ENCODE results near the gene DAB2. TPM values are rescaled to one million over a fixed set of nuclear protein-coding genes. Genes with fewer than 3 reads are reported as not detected.

DAB2 gene
- 72.7 and 100 TPM in 2 replicates for total RNA-seq

DNA sequence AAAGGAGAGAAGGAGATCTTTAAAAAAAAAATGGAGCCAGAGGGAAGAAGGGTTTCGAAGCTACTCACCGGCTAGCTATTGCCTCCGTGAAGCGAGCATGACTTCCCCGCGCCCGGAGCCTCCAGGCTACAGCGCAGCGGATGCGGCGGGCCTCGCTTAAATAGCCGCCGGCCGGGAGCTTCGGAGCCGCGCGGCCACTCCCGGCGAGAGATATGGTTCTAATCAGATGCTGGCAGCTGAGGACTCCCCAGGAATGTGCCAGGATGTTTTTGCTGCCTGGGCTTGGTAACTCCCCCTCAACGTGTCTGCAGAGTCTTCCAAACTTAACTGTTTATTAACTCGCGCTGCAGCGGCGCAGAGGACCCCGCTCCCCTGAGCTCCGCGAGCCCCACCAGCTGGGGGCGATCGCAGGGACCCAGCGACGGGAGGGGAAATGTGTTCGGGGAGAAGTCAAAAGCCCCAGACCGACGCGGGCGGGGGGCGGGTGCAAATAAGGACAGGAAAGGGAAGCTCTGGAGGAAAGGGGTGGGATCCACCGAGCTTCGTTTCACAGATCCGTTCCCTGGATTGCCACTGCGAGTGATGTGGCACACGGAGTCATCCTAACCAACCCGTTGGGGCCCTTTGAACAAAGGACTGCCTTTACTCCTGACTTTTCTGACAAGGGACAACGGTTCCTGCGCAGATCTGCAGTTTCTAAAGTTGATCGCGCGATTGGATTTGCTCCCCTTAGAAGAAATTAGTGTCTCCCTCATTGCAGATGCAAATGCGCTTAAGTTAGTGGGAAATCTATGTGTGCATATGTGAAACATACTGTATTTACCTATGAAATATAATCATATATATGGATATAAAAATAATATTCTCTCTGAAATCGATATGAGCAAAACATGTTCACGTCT, at the start of gene DAB2:
Gene DAB2 (minus strand): TSS at position 245 of the 902 bp plus-strand sequence. CDS start 30,660 bp downstream, outside the sequence.
- peak; percentile 95 for DNase-seq (ENCODE audit: low read depth, low spot score)

DNA sequence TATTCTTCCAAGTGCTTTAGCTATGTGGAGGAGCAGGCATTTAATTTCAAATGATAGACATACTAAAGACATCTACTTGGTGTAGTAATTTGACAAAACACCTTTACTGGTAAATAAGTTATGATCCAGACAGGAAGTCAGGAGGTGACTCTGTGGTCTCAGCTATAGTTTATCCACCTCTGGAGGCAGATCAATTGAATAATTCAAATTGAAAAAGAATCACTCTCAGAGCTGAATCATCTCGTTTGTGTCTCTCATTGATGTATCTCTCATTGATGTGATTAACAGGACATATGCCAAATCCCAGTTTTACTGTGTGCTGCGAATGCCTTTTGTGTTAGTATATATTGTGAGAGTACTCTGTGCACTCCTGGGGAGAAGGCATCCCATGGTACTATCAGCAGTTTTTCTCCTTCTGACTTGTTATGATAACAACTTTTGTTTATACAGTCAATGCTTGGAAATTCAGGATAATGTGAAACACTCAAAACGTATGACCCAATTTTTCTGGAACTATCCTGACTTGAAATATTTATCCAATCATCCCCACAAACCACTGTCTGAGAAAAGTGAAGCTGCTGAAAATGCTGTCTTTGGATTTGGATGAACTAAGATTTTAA, 48.5 kb upstream of the DAB2 start:
- no peak for DNase-seq (ENCODE audit: low read depth, low spot score)

DNA sequence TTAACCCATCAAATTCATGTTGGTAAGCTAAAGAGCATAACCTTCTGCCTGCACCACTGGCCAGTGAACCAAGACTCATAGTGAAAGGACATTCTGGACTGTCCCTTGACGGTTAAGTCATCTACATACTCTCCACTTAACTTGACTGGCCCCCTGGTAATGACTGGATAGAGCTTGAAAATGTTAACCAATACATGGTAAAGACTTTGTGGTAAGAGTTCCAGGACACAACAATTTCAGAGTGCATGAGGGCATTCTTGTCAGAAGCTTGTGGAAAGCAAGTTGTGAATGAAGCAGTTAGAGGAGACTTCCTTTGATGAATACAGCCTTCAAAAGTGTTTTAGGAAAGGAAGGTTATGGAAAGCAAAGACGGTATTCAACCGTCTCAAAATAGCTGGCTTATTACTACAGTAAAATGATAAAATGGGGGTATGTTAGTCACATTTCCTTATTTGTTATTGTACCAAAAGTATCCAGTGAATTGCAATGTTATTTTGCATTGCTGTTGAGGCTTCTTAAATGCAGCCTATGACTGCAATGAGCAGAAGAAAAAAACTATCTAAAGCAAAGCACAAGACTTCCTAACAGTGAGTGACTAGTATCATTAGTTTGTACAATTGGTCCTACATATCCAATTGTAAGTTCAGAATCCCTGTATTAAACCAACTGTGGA, 47.2 kb upstream of the DAB2 start:
- DNase-seq (ENCODE audit: low read depth, low spot score): no peak

DNA sequence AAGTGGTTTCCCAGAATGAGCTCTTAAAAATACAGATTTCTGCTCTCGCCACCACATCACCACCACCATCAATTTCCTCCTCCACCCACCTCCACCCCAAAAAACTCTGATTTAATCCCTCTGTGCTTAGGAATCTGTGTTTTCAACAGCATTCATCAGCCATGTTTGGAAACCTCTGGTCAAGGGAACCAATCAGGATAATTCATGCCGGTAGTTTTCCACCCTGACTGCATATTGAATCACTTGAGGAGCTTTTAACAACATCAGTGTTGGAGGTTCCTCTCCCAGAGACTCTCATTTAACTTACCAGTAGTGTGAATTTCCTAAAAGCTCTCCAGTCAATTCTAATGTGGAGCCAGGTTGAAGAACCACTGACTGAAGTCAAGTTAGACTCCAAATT, 46.0 kb upstream of the DAB2 start:
- DNase-seq (ENCODE audit: low read depth, low spot score): no peak

DNA sequence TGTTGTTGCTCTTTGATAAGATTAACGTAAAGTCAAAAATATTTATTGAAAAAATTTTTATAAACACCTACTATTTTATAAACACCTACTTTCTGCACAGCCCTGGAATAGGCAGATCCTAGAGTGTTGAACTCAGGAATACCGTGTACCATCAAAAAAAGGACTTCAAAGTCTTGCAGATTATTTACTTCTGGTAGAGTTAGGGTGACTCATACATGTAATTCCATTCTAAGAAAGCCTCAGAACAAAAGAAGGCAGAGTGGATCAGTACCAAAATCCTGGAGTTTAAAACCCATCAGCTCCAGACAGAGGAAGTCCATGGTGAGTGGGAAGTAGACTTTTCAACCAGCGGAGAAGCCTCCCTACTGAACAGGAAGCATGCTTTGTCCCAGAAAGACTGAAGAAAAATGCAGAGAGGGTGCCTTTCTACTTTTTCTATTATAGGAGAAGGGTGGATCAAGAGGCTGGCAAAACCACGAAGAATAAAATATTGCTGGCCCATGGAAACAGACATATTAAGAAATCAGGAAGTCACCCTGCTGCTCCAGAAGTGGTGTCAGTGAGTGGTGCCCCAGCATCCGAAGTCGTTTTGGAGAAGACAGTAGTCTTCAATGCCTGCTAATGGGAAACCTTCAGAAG, 45.1 kb upstream of the DAB2 start:
- DNase-seq (ENCODE audit: low read depth, low spot score): no peak

DNA sequence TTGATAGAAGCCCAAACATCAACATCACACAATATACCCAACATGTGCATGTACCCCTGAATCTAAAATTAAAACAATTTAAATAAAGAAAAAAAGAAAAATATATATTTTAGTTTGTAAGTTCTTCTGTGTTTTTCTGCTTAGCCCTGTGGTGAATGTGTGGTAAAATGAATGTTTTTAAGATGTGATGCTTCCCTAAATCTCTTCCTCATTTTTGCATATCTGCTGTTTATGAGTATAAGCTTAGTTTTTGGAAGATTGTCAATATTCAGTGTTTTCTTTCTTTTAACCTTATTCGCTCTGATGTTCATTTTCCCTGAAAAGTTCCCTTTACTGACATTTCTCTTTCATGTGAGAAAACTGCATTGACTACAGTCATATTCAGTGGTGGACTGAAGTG, 44.4 kb upstream of the DAB2 start:
- no peak for DNase-seq (ENCODE audit: low read depth, low spot score)

DNA sequence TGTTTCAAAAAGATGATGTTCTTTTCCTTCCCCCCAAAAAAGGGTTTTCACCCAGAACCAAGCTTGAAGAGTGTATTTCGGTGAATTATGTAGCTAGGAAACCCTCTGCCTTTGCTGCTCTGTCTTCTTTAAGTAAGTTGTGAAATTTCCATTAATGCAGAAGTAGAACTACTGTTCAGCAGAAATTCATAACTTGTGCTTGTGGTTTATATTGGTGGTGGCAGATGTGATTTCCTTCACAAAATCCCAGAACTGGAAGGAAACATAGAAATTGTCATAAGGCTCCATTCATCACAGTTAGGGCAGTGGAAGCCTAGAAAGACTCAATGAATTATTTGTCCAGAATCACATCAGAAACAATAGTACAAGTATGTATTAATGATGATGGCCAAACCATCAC, 42.1 kb upstream of the DAB2 start:
- DNase-seq (ENCODE audit: low read depth, low spot score): no peak

DNA sequence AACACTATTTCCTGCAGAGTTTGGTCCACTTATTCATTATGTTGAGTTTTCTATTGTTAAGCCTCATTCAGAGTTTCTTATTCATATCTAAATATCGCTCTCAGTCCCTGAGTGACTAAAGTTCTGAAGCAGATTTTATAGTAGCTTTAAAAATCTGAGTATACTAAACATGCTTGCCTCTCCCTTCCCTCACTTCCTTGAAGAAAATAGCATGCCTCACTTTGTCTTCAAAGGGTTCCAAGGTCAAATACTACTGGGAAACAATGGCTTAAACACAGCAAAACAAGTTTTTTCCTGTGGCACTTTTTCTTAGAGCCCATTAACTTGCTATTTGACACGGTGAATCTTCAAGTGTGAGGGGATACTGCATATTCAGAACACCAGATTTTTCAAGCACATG, 41.1 kb upstream of the DAB2 start:
- peak; percentile 29 for DNase-seq (ENCODE audit: low read depth, low spot score)

DNA sequence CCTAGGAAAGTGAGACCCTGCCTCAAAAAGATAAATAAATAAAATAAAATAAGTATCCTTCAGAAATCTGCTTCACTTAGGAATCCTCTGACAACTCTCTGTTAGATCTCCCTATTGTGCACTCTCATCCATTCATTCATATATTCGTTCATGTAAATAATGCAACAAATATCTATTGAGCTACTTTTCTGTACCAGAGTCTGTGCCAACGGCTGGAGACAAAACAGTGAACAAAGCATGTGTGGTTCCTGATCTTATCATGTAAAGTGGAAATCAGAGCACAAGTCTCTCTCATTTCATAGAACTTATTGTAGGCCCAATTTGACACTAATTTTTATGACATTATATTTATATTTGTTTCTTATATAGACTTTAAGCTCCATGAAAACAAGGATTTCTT, 40.3 kb upstream of the DAB2 start:
- DNase-seq (ENCODE audit: low read depth, low spot score): no peak

DNA sequence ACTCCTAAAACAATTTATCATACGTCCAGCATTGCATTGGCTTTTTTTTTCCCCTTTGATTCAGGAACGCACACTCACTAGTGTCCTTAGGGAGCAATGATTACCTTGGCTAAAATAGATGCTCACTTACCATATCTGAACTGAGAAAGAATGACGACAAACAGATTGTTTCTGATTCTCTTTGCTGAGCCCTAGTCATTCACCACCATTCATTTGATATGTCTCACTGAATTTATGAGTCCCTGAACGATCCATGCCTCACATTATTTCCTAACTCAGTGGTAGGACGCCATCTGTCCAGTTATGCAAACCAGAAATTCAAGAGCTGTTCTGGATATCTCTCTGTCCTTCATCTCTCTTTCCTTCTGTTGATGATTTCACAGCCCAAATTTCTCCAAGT, 39.3 kb upstream of the DAB2 start:
- no peak for DNase-seq (ENCODE audit: low read depth, low spot score)

DNA sequence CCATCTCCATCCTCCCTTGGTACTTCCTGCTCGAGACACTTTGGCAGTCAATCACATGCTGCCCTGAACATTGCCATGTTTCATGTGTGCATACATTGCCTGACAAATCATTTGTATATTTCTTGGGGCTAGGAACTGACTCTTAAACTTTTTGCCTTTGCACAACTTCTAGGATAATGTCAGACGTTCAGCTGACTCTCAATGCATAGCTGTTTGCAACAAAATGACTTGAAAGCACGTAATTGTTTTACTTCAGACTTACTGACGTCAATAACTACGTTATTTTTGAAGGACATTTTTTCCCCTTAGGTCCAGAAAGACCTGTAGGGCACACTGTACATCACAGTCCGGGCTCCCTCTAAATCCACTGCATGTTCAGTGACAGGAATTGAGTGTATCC, 37.4 kb upstream of the DAB2 start:
- DNase-seq (ENCODE audit: low read depth, low spot score): no peak

DNA sequence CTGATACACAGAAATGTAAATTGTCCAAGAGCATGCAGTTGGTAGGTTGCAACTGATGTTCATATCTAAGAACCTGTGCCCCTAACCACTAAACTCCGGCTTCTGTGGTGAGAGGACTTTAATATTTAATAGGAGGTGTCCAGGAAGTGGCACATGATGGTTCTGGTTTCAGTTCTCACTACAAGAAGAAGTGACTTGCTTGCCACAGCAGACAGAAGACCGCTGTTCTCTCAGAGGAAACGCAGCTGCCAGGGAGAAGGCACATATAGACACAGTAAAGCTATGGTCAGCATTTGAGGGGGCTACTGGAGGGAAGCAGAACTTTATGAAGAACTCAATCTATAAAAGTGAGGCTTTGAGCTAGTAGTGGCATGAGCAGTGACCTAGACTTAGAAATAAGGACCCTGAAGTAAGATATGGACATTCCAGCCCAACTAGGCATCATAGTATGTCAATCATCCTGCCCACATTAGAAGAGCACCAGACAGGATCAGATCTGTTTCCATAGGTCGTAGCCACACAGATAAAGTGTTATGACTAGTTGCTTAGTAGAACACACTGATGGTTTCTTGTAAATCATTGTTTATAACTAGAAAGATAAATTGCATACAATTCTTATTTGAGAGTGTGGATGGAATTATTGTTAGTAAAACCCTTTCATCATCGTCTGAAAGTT, 36.4 kb upstream of the DAB2 start:
- DNase-seq (ENCODE audit: low read depth, low spot score): no peak

DNA sequence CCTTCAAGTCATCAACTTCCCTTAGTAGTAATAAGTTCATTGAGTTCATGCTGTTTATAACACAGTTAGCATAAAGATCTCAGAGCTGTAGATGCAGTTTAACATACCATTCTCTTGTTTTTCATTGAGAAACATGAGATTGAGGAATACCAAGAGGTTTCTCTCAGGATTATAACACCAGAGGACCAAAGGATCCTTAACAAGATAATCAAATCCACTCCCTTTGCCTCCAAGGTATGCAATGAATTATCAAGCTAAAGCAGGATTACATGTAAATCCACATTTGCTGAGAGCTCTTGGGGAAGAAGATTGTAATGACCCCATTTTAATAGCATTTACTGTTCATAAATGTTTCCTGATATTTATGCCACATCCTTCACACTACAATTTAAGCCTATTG, 35.1 kb upstream of the DAB2 start:
- no peak for DNase-seq (ENCODE audit: low read depth, low spot score)

DNA sequence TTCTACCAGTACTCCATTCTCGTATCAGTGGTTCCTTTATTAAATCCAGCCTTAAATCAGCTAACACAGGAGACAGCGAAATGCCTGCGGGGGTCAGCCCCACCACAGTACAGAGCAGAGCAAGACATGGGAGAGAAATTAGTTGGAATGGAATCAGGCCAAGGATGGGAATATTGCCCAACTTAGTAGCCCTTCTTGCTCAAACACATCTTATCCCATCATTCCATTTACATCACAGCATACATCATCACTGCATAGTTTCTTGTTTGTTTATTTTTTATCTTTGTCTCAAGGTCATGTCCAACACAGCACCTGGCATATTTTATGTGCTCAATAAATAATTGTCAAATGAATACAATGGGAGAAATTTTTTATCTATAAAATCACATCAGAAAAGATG, 34.3 kb upstream of the DAB2 start:
- DNase-seq (ENCODE audit: low read depth, low spot score): no peak

DNA sequence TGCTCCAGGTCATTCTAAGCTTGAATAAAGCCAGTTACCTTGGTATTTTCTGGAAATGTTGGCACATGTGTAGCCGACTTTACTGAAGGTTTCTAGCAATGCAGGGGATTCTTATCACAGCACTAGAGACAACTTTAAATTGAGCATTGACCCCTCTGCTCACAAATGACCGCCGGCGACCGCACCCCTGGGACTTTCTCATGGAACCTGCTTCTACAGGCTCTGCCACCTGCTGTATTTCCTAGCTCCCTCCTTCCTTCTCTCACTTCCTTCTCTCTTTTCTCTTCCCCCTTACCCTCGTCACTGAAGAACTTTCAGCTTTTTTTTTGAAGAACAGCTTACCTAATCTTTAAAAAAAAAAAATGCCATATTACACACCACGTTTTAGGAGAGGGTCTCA, 30.9 kb upstream of the DAB2 start:
- DNase-seq (ENCODE audit: low read depth, low spot score): no peak

DNA sequence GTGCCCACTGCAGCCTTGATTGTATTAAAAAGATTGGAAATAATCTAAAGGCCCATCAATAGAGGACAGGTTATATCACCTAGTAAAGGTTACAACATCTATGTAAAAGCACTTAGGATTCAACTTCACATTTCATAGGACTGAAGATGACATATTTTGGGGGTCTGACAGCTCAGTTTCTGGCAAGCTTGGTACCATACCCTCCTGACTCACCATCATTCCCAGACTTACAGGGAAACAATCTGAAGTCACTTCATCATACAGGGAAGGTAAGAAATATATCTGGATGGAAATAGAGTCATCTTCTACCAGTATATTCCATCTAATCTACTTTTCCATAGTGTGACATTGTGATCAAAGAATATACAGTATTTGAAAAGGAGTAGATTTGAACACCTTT, 28.8 kb upstream of the DAB2 start:
- no peak for DNase-seq (ENCODE audit: low read depth, low spot score)

DNA sequence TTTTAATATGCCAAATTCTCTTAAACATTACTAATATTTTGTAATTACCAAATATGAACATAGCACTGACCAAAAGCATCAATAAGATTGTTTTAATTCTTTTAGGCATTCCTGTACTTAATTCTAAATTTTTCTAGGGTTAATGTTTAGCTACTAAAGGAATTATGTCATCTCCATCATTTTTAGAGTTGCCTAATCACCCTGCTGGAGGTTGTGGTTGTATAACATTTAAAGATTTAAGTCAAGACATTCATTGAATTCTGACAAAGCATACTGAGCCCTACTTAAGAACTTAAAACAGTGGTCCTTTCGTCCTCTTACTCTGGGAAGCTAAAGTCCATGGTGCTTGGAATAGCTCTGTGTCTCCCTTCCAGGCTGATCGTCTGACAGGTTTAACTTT, 28.1 kb upstream of the DAB2 start:
- no peak for DNase-seq (ENCODE audit: low read depth, low spot score)

DNA sequence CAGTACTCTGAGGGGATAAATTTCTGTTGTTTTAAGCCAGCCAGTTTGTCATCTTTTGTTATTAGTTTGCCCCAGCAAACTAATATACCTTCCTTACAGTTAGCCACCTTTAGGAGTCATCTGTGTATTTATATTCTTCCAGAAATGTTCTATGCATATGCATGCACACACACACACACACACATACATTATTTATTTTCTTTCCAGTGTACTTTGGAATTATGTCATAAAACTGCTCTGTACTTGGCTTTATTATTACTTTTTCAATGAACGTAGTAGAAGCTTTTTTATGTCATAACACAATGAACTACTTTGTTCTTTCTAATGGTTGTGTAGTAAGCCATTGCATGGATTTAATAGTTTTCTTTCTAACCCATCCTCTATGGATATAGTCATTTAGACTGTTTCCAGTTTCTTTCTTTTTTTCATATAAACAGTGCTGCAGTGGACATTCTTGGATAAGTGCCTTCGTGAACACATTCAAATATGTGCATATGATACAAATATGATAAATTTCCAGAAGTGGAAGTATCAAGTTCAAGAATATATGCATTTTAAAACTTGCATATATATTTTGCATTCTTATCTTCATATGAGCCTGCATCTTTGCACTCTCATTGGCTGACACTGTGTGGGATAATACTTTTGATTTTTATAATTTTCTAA, 26.6 kb upstream of the DAB2 start:
- no peak for DNase-seq (ENCODE audit: low read depth, low spot score)

DNA sequence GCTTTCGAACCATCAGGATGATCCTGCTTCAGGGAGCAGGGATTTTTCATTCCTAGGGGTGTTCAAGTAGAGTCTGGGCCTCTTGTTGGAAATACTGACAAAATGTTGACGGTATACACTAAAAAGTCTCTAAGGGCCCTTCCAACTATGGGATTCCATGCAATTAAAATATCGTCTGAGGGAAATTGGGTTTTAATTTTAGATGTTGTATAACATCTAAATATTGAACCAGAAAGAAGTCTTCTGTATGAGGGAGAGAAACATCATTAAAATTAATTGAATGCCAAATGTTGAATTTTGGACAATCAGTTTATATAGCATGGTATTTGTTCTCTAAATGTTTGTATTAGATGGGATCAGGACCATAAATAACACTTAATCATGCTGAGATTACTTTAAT, 25.7 kb upstream of the DAB2 start:
- no peak for DNase-seq (ENCODE audit: low read depth, low spot score)

DNA sequence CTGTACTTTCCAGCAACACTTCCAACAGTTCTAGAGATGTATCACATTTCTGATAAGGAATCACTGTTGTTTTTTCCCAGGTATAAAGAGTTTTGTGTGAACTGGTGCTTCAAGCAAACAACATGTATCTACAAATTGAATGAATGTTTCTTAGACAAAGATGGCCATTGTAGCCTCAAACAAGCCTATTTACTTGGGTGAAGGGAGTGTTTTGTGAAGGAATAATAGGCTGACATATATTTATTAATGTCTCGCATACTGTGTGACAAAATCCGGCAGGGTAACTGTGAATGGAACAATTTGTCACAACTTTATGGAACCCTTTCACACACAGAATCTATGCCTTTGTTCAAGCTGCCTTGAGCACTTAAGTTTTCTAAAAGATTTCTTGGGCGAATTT, 24.8 kb upstream of the DAB2 start:
- no peak for DNase-seq (ENCODE audit: low read depth, low spot score)
